OCI-LY3 (cell line): Measurements from ENCODE around the gene SIL1.

ENCODE experiments used
- H2AFZ ChIP-seq: fragments of 200-600, 300-600 bp; shearing (Covaris generic); 2 replicates; pipeline ENCODE4 v1.6.0; 2014; ENCODE audit warnings: antibody characterized with exemption, low read depth, low read length
- H3K27ac ChIP-seq: fragments of 200-600, 300-600 bp; sonication (generic); 2 replicates; pipeline ENCODE4 v1.5.1; 2014; ENCODE audit warnings: mild to moderate bottlenecking, low read length, moderate library complexity, mixed read lengths
- H3K27me3 ChIP-seq: fragments of 200-600, 300-600 bp; sonication (generic); 2 replicates; pipeline ENCODE4 v1.6.1; 2014; ENCODE audit warnings: low read depth, low read length, mixed read lengths
- H3K36me3 ChIP-seq: fragments of 200-600, 300-600 bp; sonication (generic); replicated peaks from 2 replicates; pipeline ENCODE3; 2014; ENCODE audit warnings: low read depth, low read length, mixed read lengths
- H3K4me1 ChIP-seq: fragments of 300-600, 200-600 bp; sonication (generic); 2 replicates; pipeline ENCODE4 v1.6.1; 2014; ENCODE audit warnings: low read length, mixed read lengths
- H3K4me2 ChIP-seq: fragments of 200-600, 300-600 bp; sonication (generic); 2 replicates; pipeline ENCODE4 v1.6.1; 2014; ENCODE audit warnings: low read length, mixed read lengths
- H3K4me3 ChIP-seq: fragments of 300-600, 200-600 bp; sonication (generic); 2 replicates; pipeline ENCODE4 v1.5.1; 2014; ENCODE audit warnings: antibody characterized with exemption, mild to moderate bottlenecking, low read length, moderate library complexity
- H3K79me2 ChIP-seq: fragments of 300-600, 200-600 bp; shearing (Covaris generic); 2 replicates; pipeline ENCODE4 v1.6.1; 2014; ENCODE audit warnings: mild to moderate bottlenecking, low read length, mixed read lengths
- H3K9ac ChIP-seq: fragments of 300-600, 200-600 bp; shearing (Covaris generic); 2 replicates; pipeline ENCODE4 v1.6.0; 2014; ENCODE audit warnings: mild to moderate bottlenecking, low read length, moderate library complexity
- H3K9me3 ChIP-seq: fragments of 200-600, 300-600 bp; shearing (Covaris generic); 2 replicates; pipeline ENCODE4 v1.6.1; 2014; ENCODE audit warnings: low read length, mixed read lengths; ENCODE audit not compliant: insufficient read depth
- H4K20me1 ChIP-seq: fragments of 200-600, 300-600 bp; sonication (generic); 2 replicates; pipeline ENCODE4 v1.6.1; 2016; ENCODE audit warnings: low read length, mixed read lengths; ENCODE audit not compliant: insufficient read depth
- EZH2phosphoT487 ChIP-seq: fragments of 200-600 bp; shearing (Covaris generic); IDR thresholded peaks from 2 replicates; pipeline ENCODE4 v1.6.1; 2018; ENCODE audit warnings: antibody characterized with exemption, mixed run types, low read depth
- TF ChIP-seq, protein P1 (sequence below): fragments of 200-600, 300-600 bp; sonication (generic); IDR thresholded peaks from 2 replicates; pipeline ENCODE4 v1.5.1; 2014; ENCODE audit warnings: antibody characterized with exemption, low read length, low read depth

Gene SIL1

DNA sequence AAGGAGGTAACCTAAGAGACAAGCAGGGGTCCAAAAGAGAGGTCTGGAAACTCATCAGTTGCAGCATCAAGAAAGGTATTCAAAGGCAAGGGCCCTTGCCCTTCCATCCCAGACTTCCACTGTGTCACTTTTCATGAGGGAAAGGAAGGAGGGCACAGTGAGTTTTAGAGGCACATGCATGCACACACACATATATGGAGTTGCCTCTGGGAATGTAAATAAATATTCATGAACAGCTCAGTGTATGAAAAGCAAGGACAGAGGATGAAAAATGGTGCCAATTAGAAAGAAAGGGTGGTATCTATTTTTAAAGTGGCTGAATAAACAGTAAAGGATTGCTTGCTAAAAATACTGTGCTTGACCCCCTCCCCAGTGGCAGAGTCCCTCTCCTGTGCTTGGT, 217.7 kb downstream of the SIL1 start:
- Histone ChIP-seq H3K9ac (no peak overlapping the region), H3K4me2 (no peak overlapping the region), H3K9me3 (no peaks in the 10 kb centered on the region), H3K27me3 (no peaks in the 10 kb centered on the region), H2AFZ (no peak overlapping the region), H3K27ac (no peak overlapping the region), H4K20me1 (no peaks in the 10 kb centered on the region), H3K79me2 (no peaks in the 10 kb centered on the region), H3K4me1 (no peaks in the 10 kb centered on the region), H3K36me3 (no peaks in the 10 kb centered on the region), H3K4me3 (no peak overlapping the region)
- TF ChIP-seq, protein P1, sequence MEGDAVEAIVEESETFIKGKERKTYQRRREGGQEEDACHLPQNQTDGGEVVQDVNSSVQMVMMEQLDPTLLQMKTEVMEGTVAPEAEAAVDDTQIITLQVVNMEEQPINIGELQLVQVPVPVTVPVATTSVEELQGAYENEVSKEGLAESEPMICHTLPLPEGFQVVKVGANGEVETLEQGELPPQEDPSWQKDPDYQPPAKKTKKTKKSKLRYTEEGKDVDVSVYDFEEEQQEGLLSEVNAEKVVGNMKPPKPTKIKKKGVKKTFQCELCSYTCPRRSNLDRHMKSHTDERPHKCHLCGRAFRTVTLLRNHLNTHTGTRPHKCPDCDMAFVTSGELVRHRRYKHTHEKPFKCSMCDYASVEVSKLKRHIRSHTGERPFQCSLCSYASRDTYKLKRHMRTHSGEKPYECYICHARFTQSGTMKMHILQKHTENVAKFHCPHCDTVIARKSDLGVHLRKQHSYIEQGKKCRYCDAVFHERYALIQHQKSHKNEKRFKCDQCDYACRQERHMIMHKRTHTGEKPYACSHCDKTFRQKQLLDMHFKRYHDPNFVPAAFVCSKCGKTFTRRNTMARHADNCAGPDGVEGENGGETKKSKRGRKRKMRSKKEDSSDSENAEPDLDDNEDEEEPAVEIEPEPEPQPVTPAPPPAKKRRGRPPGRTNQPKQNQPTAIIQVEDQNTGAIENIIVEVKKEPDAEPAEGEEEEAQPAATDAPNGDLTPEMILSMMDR = no peak
- no peak for TF ChIP-seq EZH2phosphoT487

GRCh38 chr5:138979684-138980280, 218.4 kb downstream of the SIL1 start:
- no peak overlapping the region for H3K9ac ChIP-seq
- H2AFZ ChIP-seq = no peak overlapping the region
- no peak overlapping the region for H3K27ac ChIP-seq
- H3K27me3 ChIP-seq = no peaks in the 10 kb centered on the region
- H3K9me3 ChIP-seq = no peaks in the 10 kb centered on the region
- H3K36me3 ChIP-seq = no peaks in the 10 kb centered on the region
- no peak overlapping the region for H3K4me3 ChIP-seq
- H3K79me2 ChIP-seq = no peaks in the 10 kb centered on the region
- no peak overlapping the region for H3K4me2 ChIP-seq
- no peak for TF ChIP-seq EZH2phosphoT487
- TF ChIP-seq, protein P1 = no peak
- H4K20me1 ChIP-seq = no peaks in the 10 kb centered on the region
- H3K4me1 ChIP-seq = no peaks in the 10 kb centered on the region

DNA sequence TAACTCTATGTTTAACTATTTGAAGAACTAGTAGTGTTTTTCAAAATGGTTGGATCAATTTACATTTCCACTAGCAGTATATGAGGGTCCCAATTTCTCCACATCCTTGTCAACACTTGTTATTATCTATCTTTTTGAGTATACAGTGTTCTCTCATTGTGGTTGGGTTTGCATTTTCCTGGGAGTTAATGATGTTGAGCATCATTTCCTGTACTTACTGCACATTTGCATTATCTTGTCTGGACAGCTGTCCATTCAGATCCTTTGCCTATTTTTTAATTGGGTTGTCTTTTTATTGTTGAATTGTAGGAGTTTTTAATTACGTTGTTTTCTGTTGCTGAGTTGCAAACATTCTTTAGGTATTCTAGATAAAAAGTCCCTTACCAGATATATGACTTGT, 219.6 kb downstream of the SIL1 start:
- H3K9ac ChIP-seq = no peak overlapping the region
- no peaks in the 10 kb centered on the region for H3K27me3 ChIP-seq
- H3K36me3 ChIP-seq = no peaks in the 10 kb centered on the region
- H3K79me2 ChIP-seq = no peaks in the 10 kb centered on the region
- H4K20me1 ChIP-seq = no peaks in the 10 kb centered on the region
- no peak for TF ChIP-seq EZH2phosphoT487
- H3K9me3 ChIP-seq = no peaks in the 10 kb centered on the region
- no peak overlapping the region for H3K4me2 ChIP-seq
- H3K27ac ChIP-seq = no peak overlapping the region
- no peaks in the 10 kb centered on the region for H3K4me1 ChIP-seq
- H2AFZ ChIP-seq = no peak overlapping the region
- no peak overlapping the region for H3K4me3 ChIP-seq

GRCh38 chr5:138978080-138978479, 220.1 kb downstream of the SIL1 start:
- Histone ChIP-seq H3K27me3 (no peaks in the 10 kb centered on the region), H3K79me2 (no peaks in the 10 kb centered on the region), H3K9ac (no peak overlapping the region), H3K4me3 (no peak overlapping the region), H3K27ac (no peak overlapping the region), H3K36me3 (no peaks in the 10 kb centered on the region), H4K20me1 (no peaks in the 10 kb centered on the region), H3K9me3 (no peaks in the 10 kb centered on the region), H3K4me1 (no peaks in the 10 kb centered on the region), H2AFZ (no peak overlapping the region), H3K4me2 (no peak overlapping the region)
- TF ChIP-seq EZH2phosphoT487 = no peak
- TF ChIP-seq, protein P1 = no peak
